AG09309 (cell line): ENCODE results near the gene AHNAK2.
A peak's percentile ranks its signal among the peaks of the same experiment; 100 is the strongest.

Experiments
- DNase-seq: peaks from one replicate; pipeline ENCODE4 v3.0.0-alpha.2; 2010; ENCODE audit warnings: low read depth
- H3K4me3 ChIP-seq: 2 replicates; pipeline ENCODE4 v1.5.1; 2011; ENCODE audit warnings: mild to moderate bottlenecking, low read depth, low read length, moderate library complexity; ENCODE audit not compliant: control insufficient read depth
- CTCF ChIP-seq: IDR thresholded peaks from 2 replicates; pipeline ENCODE4 v1.5.1; 2011; ENCODE audit warnings: mild to moderate bottlenecking, low read depth, low read length, inconsistent platforms; ENCODE audit not compliant: insufficient read depth, control insufficient read depth; ENCODE audit errors: missing control alignments

The AHNAK2 gene

GRCh38 chr14:104932676-104933631 is 45.2 kb downstream of the AHNAK2 start:
- peak; percentile 8 for DNase-seq
- H3K4me3 ChIP-seq, result peak overlapping the region; percentile 37
- TF ChIP-seq CTCF, result peak; percentile 67

GRCh38 chr14:104931771-104932675 is 46.2 kb downstream of the AHNAK2 start:
- H3K4me3 ChIP-seq, result no peak overlapping the region
- TF ChIP-seq CTCF, result no peak
- no peak for DNase-seq

GRCh38 chr14:104931304-104931770 is 46.8 kb downstream of the AHNAK2 start:
- no peak overlapping the region for H3K4me3 ChIP-seq
- TF ChIP-seq CTCF, result no peak

GRCh38 chr14:104930526-104931303 is 47.5 kb downstream of the AHNAK2 start:
- DNase-seq, result no peak
- H3K4me3 ChIP-seq, result no peak overlapping the region
- TF ChIP-seq CTCF, result no peak

More at GRCh38 chr14:104931304-104931770, 46.8 kb downstream of the AHNAK2 start:
- no peak for DNase-seq

GRCh38 chr14:104929268-104930230 is 48.6 kb downstream of the AHNAK2 start:
- H3K4me3 ChIP-seq, result no peak overlapping the region
- no peak for DNase-seq
- no peak for TF ChIP-seq CTCF
